OCI-LY1 (cell line): ENCODE results near the gene PCNX2.

ENCODE experiments used
- H2AFZ ChIP-seq: fragments of 200-600 bp; sonication (generic), shearing (Covaris generic); 2 replicates; pipeline ENCODE4 v1.6.0; 2014; ENCODE audit warnings: antibody characterized with exemption, mild to moderate bottlenecking, low read length
- H3F3A ChIP-seq: fragments of 200-600 bp; sonication (generic), shearing (Covaris generic); 2 replicates; pipeline ENCODE4 v1.6.0; 2014; ENCODE audit warnings: mild to moderate bottlenecking, antibody characterized with exemption, low read length, moderate library complexity; ENCODE audit not compliant: insufficient read depth
- H3K27ac ChIP-seq: fragments of 200-600 bp; sonication (generic); 2 replicates; pipeline ENCODE4 v1.5.1; 2014; ENCODE audit warnings: low read length, mixed run types, mild to moderate bottlenecking, low read depth; ENCODE audit not compliant: poor library complexity, severe bottlenecking
- H3K27me3 ChIP-seq: fragments of 200-600 bp; sonication (generic); 2 replicates; pipeline ENCODE4 v1.6.0; 2014; ENCODE audit warnings: antibody characterized with exemption, mild to moderate bottlenecking, low read length, moderate library complexity; ENCODE audit not compliant: insufficient read depth
- H3K36me3 ChIP-seq: fragments of 200-600 bp; sonication (generic); 2 replicates; pipeline ENCODE4 v1.6.1; 2014; ENCODE audit warnings: mild to moderate bottlenecking, antibody characterized with exemption, low read length, moderate library complexity, mixed read lengths; ENCODE audit not compliant: insufficient read depth
- H3K4me1 ChIP-seq: fragments of 200-600 bp; sonication (generic); 2 replicates; pipeline ENCODE4 v1.5.1; 2014; ENCODE audit warnings: mild to moderate bottlenecking, low read length, moderate library complexity; ENCODE audit not compliant: insufficient read depth, severe bottlenecking
- H3K4me2 ChIP-seq: fragments of 200-600 bp; sonication (generic), shearing (Covaris generic); 2 replicates; pipeline ENCODE4 v1.6.1; 2014; ENCODE audit warnings: low read length
- H3K4me3 ChIP-seq: fragments of 200-600 bp; sonication (generic); 2 replicates; pipeline ENCODE4 v1.5.1; 2014; ENCODE audit warnings: low read length, low read depth, mild to moderate bottlenecking, mixed read lengths; ENCODE audit not compliant: poor library complexity, severe bottlenecking
- H3K79me2 ChIP-seq: fragments of 200-600 bp; shearing (Covaris generic); 2 replicates; pipeline ENCODE4 v1.6.1; 2016; ENCODE audit warnings: mixed run types, low read length, mixed read lengths; ENCODE audit not compliant: insufficient read depth
- H3K9ac ChIP-seq: fragments of 200-600 bp; sonication (generic), shearing (Covaris generic); 2 replicates; pipeline ENCODE4 v1.6.1; 2014; ENCODE audit warnings: mild to moderate bottlenecking, low read length, mixed read lengths
- H3K9me2 ChIP-seq: fragments of 200-600 bp; sonication (generic), shearing (Covaris generic); 2 replicates; pipeline ENCODE4 v1.6.1; 2014; ENCODE audit warnings: low read depth, mild to moderate bottlenecking, low read length, mixed read lengths
- H3K9me3 ChIP-seq: fragments of 200-600 bp; shearing (Covaris generic); 2 replicates; pipeline ENCODE4 v1.6.1; 2014; ENCODE audit warnings: low read length, mixed read lengths
- H4K20me1 ChIP-seq: fragments of 200-600 bp; sonication (generic), shearing (Covaris generic); 2 replicates; pipeline ENCODE4 v1.6.0; 2016; ENCODE audit warnings: mild to moderate bottlenecking, low read length; ENCODE audit not compliant: insufficient read depth
- EZH2 ChIP-seq: fragments of 200-600 bp; sonication (generic), shearing (Covaris generic); IDR thresholded peaks from 2 replicates; pipeline ENCODE4 v1.8.0; 2017; ENCODE audit warnings: borderline replicate concordance, mixed run types, mild to moderate bottlenecking, antibody characterized with exemption, low read length, moderate library complexity, mixed read lengths
- TF ChIP-seq, protein P1 (sequence below): fragments of 200-600 bp; sonication (generic), shearing (Covaris generic); IDR thresholded peaks from 2 replicates; pipeline ENCODE4 v1.5.1; 2017; ENCODE audit warnings: mild to moderate bottlenecking, antibody characterized with exemption, low read length, moderate library complexity, mixed read lengths

PCNX2 gene

GRCh38 chr1:233277637-233278606 lies 17.6 kb downstream of the PCNX2 start:
- TF ChIP-seq, protein P1, sequence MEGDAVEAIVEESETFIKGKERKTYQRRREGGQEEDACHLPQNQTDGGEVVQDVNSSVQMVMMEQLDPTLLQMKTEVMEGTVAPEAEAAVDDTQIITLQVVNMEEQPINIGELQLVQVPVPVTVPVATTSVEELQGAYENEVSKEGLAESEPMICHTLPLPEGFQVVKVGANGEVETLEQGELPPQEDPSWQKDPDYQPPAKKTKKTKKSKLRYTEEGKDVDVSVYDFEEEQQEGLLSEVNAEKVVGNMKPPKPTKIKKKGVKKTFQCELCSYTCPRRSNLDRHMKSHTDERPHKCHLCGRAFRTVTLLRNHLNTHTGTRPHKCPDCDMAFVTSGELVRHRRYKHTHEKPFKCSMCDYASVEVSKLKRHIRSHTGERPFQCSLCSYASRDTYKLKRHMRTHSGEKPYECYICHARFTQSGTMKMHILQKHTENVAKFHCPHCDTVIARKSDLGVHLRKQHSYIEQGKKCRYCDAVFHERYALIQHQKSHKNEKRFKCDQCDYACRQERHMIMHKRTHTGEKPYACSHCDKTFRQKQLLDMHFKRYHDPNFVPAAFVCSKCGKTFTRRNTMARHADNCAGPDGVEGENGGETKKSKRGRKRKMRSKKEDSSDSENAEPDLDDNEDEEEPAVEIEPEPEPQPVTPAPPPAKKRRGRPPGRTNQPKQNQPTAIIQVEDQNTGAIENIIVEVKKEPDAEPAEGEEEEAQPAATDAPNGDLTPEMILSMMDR, result no peak
- no peak for TF ChIP-seq EZH2
- Histone ChIP-seq H3K36me3 (no peaks in the 10 kb centered on the region), H4K20me1 (no peaks in the 10 kb centered on the region), H3K4me3 (no peak overlapping the region), H3K4me2 (no peak overlapping the region), H3K79me2 (no peaks in the 10 kb centered on the region), H3K27ac (no peak overlapping the region), H3F3A (no peaks in the 10 kb centered on the region), H3K4me1 (peaks cover 14% of the 10 kb centered on the region), H3K9me2 (no peaks in the 10 kb centered on the region), H3K9me3 (no peaks in the 10 kb centered on the region), H3K27me3 (no peaks in the 10 kb centered on the region), H3K9ac (no peak overlapping the region), H2AFZ (no peak overlapping the region)

GRCh38 chr1:233269656-233270055 lies 25.9 kb downstream of the PCNX2 start:
- Histone ChIP-seq H3F3A (no peaks in the 10 kb centered on the region), H3K4me2 (no peak overlapping the region)
- TF ChIP-seq EZH2, result no peak
- TF ChIP-seq, protein P1, result no peak

DNA sequence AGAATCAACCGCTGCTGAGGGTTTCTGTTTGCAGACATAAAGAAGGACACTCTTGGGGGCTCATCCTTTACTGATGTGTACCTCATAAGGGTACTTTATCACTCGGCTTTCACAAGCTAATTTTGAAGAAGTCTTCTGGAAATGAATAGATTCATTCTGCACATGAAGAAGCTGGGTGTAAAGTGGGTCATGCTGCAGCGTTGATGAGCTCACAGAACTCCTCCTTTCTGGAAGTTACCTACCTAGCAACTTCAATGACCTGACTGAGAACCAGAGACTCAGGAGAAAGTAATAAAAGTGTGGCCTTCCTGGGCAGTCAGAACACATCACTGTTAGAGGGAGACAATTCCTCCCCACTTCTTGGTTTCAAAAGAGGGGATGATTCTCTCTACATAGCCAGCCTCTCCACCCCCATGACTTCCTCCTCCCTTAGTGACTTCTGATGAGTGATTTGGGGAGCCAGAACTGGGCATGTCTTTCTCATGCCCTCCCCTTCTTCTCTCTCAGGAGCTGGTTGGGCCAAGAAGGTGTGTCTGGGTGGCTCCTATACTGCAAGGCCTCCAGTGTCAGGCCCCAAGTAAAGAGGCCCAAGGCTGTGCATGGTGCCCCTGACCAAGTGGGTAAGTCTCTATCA lies 27.0 kb downstream of the PCNX2 start:
- H3K27me3 ChIP-seq, result no peaks in the 10 kb centered on the region
- no peaks in the 10 kb centered on the region for H3K9me2 ChIP-seq
- no peak overlapping the region for H3K4me3 ChIP-seq
- no peaks in the 10 kb centered on the region for H3K79me2 ChIP-seq
- no peaks in the 10 kb centered on the region for H3F3A ChIP-seq
- no peak overlapping the region for H3K4me2 ChIP-seq
- TF ChIP-seq, protein P1, result no peak
- no peak for TF ChIP-seq EZH2
- H3K36me3 ChIP-seq, result no peaks in the 10 kb centered on the region
- no peak overlapping the region for H3K27ac ChIP-seq
- no peaks in the 10 kb centered on the region for H3K4me1 ChIP-seq
- no peak overlapping the region for H2AFZ ChIP-seq
- H3K9ac ChIP-seq, result no peak overlapping the region
- no peaks in the 10 kb centered on the region for H4K20me1 ChIP-seq
- H3K9me3 ChIP-seq, result no peaks in the 10 kb centered on the region

More at GRCh38 chr1:233269656-233270055, 25.9 kb downstream of the PCNX2 start:
- no peaks in the 10 kb centered on the region for H3K9me2 ChIP-seq
- H3K4me3 ChIP-seq, result no peak overlapping the region
- no peak overlapping the region for H3K9ac ChIP-seq
- no peaks in the 10 kb centered on the region for H3K79me2 ChIP-seq
- H4K20me1 ChIP-seq, result no peaks in the 10 kb centered on the region
- H3K9me3 ChIP-seq, result no peaks in the 10 kb centered on the region
- H3K27ac ChIP-seq, result no peak overlapping the region
- no peaks in the 10 kb centered on the region for H3K4me1 ChIP-seq
- H3K36me3 ChIP-seq, result no peaks in the 10 kb centered on the region
- no peaks in the 10 kb centered on the region for H3K27me3 ChIP-seq
- H2AFZ ChIP-seq, result no peak overlapping the region
